ENCODE measurements around the gene CREBZF.

DNA sequence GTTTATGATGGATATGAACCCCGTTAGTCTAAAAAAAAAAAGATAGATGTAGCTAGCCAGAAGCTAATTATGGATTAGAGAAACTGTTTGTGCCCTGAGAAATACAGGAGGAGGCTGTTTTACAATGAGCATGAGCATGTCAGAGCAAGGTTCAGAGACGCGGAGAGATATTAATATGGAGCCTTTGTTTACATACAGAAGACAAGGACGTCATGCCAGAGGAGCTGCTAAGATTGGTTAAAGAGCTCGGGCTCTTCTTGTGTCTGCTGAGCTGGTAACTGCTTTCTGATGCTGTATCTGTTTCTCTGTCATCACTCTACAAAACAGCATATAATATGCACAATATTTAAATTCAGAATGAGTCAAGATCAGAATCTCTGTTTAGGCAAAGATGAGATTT is 46.0 kb upstream of the CREBZF start:
- TF ChIP-seq, protein P1, sequence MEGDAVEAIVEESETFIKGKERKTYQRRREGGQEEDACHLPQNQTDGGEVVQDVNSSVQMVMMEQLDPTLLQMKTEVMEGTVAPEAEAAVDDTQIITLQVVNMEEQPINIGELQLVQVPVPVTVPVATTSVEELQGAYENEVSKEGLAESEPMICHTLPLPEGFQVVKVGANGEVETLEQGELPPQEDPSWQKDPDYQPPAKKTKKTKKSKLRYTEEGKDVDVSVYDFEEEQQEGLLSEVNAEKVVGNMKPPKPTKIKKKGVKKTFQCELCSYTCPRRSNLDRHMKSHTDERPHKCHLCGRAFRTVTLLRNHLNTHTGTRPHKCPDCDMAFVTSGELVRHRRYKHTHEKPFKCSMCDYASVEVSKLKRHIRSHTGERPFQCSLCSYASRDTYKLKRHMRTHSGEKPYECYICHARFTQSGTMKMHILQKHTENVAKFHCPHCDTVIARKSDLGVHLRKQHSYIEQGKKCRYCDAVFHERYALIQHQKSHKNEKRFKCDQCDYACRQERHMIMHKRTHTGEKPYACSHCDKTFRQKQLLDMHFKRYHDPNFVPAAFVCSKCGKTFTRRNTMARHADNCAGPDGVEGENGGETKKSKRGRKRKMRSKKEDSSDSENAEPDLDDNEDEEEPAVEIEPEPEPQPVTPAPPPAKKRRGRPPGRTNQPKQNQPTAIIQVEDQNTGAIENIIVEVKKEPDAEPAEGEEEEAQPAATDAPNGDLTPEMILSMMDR (IDR thresholded peaks at IDR 0.05), result no peak
- TF ChIP-seq POLR2A (IDR thresholded peaks at IDR 0.05), result no peak

Data from Peyer's patch (tissue), 4 donors.